ENCODE measurements around the gene RDH5.

RDH5 gene

GRCh38 chr12:55712700-55713415, 7.3 kb upstream of the RDH5 start:
- no peak for DNase-seq (ENCODE audit: low read depth in 2 of 2, low spot score in 1 of 2)

- DNase-seq (ENCODE audit: low read depth in 2 of 2, low spot score in 1 of 2) = no peak
These were observed 6.5 kb upstream of the RDH5 start for GRCh38 chr12:55713721-55714120.

DNA sequence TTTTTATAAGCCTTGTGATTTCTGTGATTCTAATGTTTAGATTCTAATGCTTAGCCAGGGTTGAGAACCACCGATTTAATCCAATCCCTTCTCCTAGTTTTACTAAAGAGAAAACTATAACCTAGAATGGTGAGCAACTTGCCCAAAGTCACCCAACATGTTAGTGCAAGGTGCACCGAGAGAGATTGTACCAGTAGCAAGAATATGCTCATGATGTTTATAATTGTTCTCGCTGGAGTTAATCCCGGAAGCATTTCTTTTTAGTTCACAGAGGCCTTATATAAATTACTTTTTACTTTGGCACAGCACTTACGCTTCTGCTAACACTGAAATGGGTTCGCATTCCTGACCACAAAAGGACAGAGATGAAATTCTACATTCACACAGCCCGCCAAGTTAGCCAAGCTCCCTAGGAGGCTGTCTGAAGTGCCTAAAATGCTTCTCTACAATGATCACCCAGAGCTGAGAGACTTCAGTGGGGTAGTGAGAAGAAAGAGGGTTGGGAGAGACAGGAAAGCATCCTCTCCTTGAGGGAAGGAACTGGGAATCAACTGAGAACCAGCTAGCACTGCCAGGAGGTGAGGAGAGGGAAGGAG, 4.9 kb upstream of the RDH5 start:
- DNase-seq (ENCODE audit: low read depth in 2 of 2, low spot score in 1 of 2) = no peak

- peak; percentile 78 to 81 for DNase-seq (ENCODE audit: low read depth in 2 of 2, low spot score in 1 of 2)
These were observed 4.2 kb upstream of the RDH5 start, which contains the start of gene BLOC1S1 for GRCh38 chr12:55715833-55716581. Gene BLOC1S1, plus strand, starts transcription at chr12:55716046. Its CDS starts 6 bp downstream, at chr12:55716052.

GRCh38 chr12:55716582-55716957, 3.6 kb upstream of the RDH5 start:
- no peak for DNase-seq (ENCODE audit: low read depth in 2 of 2, low spot score in 1 of 2)

DNA sequence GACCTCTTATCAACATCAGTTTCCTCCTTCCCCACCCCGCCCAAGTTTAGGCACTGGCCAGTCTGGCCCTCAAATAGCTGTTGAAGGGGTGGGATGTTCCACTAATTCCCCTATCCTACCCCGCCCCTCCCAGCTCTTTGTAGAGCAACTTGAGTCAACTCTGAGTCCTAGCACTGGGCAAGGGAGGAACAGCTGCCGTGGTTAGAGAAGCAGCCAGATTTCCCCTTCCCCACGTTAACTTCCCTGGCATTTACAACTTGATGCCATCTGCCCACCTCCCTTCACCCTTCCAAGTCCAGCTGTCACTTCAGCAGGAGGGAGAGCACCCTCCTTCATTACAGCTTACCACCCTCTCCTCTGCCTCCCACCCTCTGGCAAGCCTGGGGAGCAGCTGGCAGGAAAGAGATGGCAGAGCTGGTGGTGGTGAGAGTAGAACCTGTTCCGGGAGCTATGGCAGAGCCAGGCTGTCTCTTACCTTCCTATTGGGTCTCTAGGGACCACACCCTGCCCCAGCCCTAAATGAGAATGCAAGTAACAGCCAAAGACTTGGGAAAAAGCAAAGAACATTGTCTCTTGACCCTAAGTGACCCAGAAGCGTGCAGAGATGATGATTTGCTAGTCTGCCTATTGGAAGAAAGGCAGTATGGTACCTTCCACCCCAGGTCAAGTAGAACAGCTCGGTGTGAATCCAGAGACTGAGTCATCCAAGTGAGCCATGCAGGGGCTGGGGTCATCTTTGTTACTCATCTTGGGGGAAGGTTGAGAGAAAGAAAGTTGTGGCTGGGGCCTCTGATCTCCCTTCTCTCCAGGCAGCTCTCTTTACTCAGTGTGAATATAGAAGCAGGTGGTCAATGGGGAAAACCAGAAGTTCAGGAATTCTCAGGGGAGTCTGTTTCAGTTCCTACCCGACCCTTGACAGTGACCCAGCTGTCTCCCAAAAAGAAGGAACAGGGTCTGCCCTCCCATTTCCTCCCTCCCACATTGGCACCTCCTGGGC, 2.9 kb upstream of the RDH5 start:
- no peak for DNase-seq (ENCODE audit: low read depth in 2 of 2, low spot score in 1 of 2)

- no peak for DNase-seq (ENCODE audit: low read depth in 2 of 2, low spot score in 1 of 2)
These were observed 2.2 kb upstream of the RDH5 start for GRCh38 chr12:55718015-55718414.

- no peak for DNase-seq (ENCODE audit: low read depth in 2 of 2, low spot score in 1 of 2)
These were observed 1.4 kb upstream of the RDH5 start for GRCh38 chr12:55718624-55719275.

GRCh38 chr12:55719371-55719770, 822 bp upstream of the RDH5 start:
- no peak for DNase-seq (ENCODE audit: low read depth in 2 of 2, low spot score in 1 of 2)

GRCh38 chr12:55720894-55721444, 776 bp downstream of the RDH5 start:
- DNase-seq (ENCODE audit: low read depth in 2 of 2, low spot score in 1 of 2) = no peak

DNA sequence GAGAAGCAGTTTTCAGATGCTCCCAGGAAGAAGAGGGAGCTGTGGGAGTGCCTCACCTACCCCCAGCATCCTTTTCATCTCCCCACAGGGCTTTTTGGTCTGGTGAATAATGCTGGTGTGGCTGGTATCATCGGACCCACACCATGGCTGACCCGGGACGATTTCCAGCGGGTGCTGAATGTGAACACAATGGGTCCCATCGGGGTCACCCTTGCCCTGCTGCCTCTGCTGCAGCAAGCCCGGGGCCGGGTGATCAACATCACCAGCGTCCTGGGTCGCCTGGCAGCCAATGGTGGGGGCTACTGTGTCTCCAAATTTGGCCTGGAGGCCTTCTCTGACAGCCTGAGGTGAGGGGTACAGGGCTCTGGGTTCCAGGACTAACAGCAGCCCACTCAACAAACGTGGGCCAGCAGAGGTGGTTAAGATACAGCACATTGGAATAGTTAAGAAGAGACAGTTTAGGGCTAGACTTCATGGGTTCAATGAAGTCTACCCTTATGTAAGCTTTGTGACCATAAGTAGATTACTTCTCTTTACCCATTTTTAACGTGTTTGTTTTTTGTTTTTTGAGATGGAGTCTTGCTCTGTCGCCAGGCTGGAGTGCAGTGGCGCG, 1.5 kb downstream of the RDH5 start:
- DNase-seq (ENCODE audit: low read depth in 2 of 2, low spot score in 1 of 2) = no peak

DNA sequence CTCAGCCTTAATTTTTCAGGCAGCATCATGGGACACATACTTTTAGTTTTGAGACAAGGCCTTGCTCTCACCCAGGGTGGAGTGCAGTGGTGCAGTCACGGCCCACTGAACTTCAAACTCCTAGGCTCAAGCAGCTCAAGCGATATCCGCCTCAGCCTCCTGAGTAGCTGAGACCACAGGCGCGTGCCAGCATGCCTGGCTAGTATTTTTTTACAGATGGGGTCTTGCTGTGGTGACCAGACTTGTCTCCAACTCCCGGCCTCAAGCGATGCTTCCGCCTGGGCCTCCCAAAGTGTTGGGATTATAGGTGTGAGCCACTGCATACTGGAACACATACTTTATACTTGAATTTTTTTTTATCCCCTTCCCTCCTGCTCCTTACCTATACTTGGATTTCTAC, 2.8 kb downstream of the RDH5 start:
- DNase-seq (ENCODE audit: low read depth in 2 of 2, low spot score in 1 of 2) = no peak

DNA sequence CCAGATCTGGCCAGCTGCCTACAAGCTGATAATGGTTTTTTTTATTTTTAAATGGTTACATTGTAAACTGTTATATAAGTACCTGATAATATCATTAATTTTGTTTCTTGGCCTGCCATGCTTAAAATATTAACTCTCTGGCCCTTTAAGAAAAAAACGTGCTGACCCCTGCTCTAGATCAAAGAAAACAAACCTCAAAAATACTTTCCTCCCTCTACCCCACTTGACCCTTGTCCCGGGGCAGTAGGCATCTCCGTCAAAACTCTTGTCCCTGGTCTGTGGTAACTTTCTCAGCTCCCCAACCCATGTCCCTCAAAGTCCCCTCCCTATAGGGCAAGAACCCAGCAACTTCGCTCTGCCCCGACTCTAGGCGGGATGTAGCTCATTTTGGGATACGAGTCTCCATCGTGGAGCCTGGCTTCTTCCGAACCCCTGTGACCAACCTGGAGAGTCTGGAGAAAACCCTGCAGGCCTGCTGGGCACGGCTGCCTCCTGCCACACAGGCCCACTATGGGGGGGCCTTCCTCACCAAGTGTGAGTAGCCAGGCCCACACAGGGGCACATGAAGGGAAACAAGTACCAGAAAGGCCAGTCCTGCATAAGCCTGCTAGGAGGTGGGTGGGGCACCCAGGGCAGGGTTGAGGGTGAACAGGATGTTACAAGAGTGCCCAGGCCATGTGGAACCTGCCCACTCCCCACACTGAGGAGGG, 3.5 kb downstream of the RDH5 start:
- DNase-seq (ENCODE audit: low read depth in 2 of 2, low spot score in 1 of 2) = no peak

- peak in 1 of 2 donors; percentile 33 for DNase-seq (ENCODE audit: low read depth in 2 of 2, low spot score in 1 of 2)
These were observed 4.2 kb downstream of the RDH5 start for GRCh38 chr12:55724226-55724939.

DNA sequence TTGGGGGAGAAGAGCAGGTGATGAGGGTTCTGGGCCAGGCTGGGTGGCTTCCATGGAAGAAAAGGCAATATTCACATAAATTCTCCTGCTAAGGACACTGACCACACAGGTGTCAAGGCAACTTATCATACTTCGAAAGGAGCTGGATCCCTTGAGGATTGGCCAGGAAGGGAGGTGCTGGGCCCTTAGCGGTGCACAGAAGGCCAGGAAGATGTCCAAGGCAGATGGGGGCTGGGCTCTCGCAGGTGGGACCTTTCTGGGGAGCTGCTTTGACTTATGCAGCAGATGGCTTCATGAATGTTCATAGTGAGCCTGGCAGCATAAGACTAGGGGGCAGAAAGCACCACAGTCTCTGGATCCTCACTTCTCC, 4.7 kb downstream of the RDH5 start:
- DNase-seq (ENCODE audit: low read depth in 2 of 2, low spot score in 1 of 2) = no peak

- no peak for DNase-seq (ENCODE audit: low read depth in 2 of 2, low spot score in 1 of 2)
These were observed 5.4 kb downstream of the RDH5 start for GRCh38 chr12:55725556-55725955.

DNA sequence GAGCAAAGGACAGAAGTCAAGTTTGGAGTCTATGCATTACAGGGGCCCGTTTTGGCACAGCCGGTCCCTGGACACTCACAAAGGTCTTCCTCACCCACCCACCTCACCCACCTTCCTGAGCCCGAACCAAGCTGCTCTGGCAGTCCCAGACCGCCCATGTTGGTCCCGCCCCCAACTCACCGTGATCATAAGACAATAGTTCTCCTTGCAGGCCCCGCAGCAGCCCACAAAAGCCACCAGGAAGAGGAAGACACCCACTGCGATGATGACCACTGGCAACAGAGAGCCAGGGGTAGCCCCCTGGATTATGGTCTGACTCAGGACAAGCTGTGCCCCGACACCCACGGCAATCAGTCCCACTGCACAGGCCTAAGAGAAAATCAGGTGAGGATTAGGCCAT, 6.8 kb downstream of the RDH5 start:
- DNase-seq (ENCODE audit: low read depth in 2 of 2, low spot score in 1 of 2) = no peak

DNA sequence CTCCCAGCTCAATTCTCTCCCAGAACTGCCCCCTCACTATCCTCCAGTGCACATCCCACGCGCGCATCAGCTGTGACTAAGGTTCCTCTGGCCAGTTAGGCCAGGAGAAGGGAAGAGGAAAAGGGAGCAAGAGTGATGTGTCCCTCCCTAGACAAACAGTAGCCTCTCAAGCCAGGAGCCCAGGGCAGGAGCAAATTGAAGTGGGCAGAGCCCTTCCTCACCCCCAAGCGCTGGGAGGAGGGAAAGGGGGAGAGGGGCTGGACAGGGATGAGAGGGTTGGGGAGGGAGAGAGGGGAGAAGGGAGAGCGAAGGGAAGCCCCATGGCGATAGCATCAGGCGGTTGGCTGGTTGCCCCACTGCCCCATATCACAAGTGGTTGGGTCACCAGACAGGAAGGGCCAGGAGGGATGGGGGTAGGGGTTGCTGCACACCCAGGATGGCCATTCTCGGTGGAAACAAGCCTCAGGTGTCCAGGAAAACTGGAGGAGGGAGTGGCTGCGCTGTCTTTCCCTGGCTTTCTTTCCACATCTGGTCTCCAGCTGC, 7.5 kb downstream of the RDH5 start:
- DNase-seq (ENCODE audit: low read depth in 2 of 2, low spot score in 1 of 2) = no peak

Measured in stimulated activated CD8-positive, alpha-beta memory T cell treated with anti-CD3 and anti-CD28 coated beads, Interleukin-4, amount 100 ng/mL, for 4 hours (primary cell).